K562 (cell line): ENCODE results near the gene PRODH2.
A peak's percentile ranks its signal among the peaks of the same experiment; 100 is the strongest.

ENCODE experiments used
- KLF1 ChIP-seq: fragments of 450-650 bp; IDR thresholded peaks from 2 replicates; pipeline ENCODE4 v1.6.1; 2016; ENCODE audit warnings: missing genetic modification characterization, missing compliant biosample characterization
- RNF2 ChIP-seq: sonication (generic); IDR thresholded peaks from 2 replicates; pipeline ENCODE4 v1.6.1; 2016
- ZSCAN29 ChIP-seq: fragments of 450-650 bp; IDR thresholded peaks from 2 replicates; pipeline ENCODE4 v1.6.1; 2017
- TF ChIP-seq, protein P1 (sequence below): sonication (generic); formaldehyde crosslinking; IDR thresholded peaks from 2 replicates; pipeline ENCODE4 v1.8.0; 2022; ENCODE audit warnings: missing genetic modification reagents, mild to moderate bottlenecking, moderate library complexity, borderline replicate concordance

DNA sequence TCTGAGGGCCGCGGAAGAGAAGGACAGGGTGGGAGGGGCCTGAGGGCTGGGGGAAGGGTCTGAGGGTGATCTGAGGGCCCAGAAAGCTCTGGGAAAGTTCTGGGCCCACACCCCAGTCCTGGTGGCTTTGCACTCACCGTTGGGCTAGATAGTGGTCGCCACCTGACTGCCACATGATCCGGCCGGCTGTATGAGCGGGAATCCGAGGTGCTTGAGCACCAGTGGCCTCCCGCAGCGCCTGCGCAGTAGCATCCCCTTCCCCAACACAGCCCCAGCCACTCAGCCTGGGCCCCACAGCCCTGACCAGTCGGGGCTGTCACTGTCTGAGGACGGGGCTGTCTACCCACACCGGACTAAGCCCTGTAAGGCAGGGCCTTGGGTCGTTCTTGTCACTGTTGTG, 15.0 kb downstream of the PRODH2 start:
- 0 out of 2 replicates have a peak, but pooled peaks have one; percentile 19 for TF ChIP-seq RNF2
- TF ChIP-seq KLF1 (tag), result no peak
- TF ChIP-seq, protein P1, sequence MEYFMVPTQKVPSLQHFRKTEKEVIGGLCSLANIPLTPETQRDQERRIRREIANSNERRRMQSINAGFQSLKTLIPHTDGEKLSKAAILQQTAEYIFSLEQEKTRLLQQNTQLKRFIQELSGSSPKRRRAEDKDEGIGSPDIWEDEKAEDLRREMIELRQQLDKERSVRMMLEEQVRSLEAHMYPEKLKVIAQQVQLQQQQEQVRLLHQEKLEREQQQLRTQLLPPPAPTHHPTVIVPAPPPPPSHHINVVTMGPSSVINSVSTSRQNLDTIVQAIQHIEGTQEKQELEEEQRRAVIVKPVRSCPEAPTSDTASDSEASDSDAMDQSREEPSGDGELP (CRISPR knock-in tag), result no peak
- TF ChIP-seq ZSCAN29, result no peak
